ENCODE measurements around the gene RAB6B. TPM values are rescaled to one million over a fixed set of nuclear protein-coding genes. Genes with fewer than 3 reads are reported as not detected.

Gene RAB6B
- polyA plus RNA-seq, 1 experiment: 2.2 TPM

GRCh38 chr3:133887803-133888703 is 7.6 kb downstream of the RAB6B start:
- Histone ChIP-seq H3K4me3 (ENCODE audit: low read depth, low read length) (no peak overlapping the region), H3K9me3 (ENCODE audit: control insufficient read depth, insufficient read depth, low read length) (no peaks in the 10 kb centered on the region), H3K27ac (ENCODE audit: low read depth, low read length) (no peak overlapping the region), H3K27me3 (ENCODE audit: control insufficient read depth, insufficient read depth, low read length) (peaks cover 40% of the 10 kb centered on the region)
- DNase-seq (ENCODE audit: low read depth, low spot score): no peak
- TF ChIP-seq, protein P1, sequence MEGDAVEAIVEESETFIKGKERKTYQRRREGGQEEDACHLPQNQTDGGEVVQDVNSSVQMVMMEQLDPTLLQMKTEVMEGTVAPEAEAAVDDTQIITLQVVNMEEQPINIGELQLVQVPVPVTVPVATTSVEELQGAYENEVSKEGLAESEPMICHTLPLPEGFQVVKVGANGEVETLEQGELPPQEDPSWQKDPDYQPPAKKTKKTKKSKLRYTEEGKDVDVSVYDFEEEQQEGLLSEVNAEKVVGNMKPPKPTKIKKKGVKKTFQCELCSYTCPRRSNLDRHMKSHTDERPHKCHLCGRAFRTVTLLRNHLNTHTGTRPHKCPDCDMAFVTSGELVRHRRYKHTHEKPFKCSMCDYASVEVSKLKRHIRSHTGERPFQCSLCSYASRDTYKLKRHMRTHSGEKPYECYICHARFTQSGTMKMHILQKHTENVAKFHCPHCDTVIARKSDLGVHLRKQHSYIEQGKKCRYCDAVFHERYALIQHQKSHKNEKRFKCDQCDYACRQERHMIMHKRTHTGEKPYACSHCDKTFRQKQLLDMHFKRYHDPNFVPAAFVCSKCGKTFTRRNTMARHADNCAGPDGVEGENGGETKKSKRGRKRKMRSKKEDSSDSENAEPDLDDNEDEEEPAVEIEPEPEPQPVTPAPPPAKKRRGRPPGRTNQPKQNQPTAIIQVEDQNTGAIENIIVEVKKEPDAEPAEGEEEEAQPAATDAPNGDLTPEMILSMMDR (IDR thresholded peaks at IDR 0.05; ENCODE audit: low read depth, low read length): no peak
- ChIA-PET POLR2A (no interaction called here), CTCF (no interaction called here)

DNA sequence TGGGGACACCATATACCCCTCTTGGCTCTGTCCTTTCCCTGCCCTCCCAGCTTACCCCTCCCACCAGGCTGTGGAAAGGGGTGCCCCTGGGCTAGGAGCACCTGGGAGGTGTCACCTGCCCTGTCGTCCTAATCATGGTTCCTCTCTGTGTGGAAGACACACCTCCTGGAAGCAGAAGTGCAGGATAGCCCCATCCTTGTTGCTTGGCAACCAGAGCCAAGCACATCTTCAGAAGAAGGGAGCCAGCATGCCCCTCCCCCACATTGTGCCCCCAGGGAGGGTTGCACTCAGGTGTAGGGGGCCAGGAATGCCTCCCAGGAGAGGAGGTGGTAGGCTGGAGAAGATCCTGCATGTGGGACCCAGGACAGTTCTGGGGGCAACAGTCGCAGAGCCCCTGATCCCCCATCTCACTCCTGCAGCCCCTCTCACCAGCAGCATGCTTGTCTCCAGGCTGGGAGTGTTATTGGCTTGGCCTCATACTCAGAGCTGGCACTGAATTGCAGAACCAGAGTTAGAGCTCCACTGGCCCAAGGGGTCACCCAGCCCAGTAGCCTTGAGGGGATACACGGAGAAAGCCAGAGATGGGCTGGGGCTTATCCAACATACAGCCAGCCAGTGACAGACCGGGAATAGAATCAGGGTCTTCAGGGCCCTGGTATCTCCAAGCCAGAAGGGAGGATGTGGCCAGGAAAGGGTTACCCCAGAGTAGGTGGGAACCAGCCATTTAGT is 8.4 kb downstream of the RAB6B start:
- H3K4me3 ChIP-seq (ENCODE audit: low read depth, low read length): no peak overlapping the region
- peaks cover 37% of the 10 kb centered on the region for H3K27me3 ChIP-seq (ENCODE audit: control insufficient read depth, insufficient read depth, low read length)
- POLR2A ChIA-PET: no interaction called here
- DNase-seq (ENCODE audit: low read depth, low spot score): no peak
- H3K9me3 ChIP-seq (ENCODE audit: control insufficient read depth, insufficient read depth, low read length): no peaks in the 10 kb centered on the region
- CTCF ChIA-PET: no interaction called here
- H3K27ac ChIP-seq (ENCODE audit: low read depth, low read length): no peak overlapping the region
- TF ChIP-seq, protein P1 (IDR thresholded peaks at IDR 0.05; ENCODE audit: low read depth, low read length): no peak

DNA sequence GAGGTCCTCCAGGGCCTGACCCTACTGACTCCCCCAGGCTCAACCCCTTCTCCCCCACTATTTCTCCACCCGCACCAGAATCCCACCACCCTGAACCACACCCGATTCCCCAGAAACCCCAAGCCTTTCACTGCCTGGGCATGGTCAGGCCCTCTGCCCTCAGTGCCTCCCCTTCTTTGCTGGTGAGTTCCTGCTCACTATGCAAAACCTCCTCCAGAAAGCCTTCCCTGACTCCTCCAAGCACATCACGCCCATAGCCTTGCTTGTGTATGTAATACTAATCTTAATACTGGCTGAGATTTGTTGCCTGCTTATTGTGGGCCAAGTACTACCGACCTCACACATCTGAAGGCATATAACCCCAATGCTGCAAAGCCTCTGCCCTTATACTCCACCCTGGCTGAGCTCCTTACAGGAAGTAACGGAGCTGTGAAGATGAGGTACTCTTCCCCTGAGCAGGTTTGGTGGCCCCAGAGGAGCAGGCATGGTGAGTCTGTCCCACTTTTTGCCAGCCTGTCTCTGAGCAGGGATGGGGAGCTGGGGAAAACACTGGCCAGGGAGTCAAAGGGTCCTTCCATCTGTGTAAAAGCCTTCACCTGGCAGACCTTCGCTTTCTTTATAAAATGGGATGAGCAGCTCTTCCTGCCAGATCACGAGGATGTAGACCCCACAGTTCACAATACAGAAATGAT is 9.5 kb downstream of the RAB6B start:
- ChIA-PET CTCF (no interaction called here), POLR2A (no interaction called here)
- no peak overlapping the region for H3K4me3 ChIP-seq (ENCODE audit: low read depth, low read length)
- no peak overlapping the region for H3K27ac ChIP-seq (ENCODE audit: low read depth, low read length)
- DNase-seq (ENCODE audit: low read depth, low spot score): no peak
- H3K9me3 ChIP-seq (ENCODE audit: control insufficient read depth, insufficient read depth, low read length): no peaks in the 10 kb centered on the region
- TF ChIP-seq, protein P1 (IDR thresholded peaks at IDR 0.05; ENCODE audit: low read depth, low read length): no peak
- peaks cover 37% of the 10 kb centered on the region for H3K27me3 ChIP-seq (ENCODE audit: control insufficient read depth, insufficient read depth, low read length)

DNA sequence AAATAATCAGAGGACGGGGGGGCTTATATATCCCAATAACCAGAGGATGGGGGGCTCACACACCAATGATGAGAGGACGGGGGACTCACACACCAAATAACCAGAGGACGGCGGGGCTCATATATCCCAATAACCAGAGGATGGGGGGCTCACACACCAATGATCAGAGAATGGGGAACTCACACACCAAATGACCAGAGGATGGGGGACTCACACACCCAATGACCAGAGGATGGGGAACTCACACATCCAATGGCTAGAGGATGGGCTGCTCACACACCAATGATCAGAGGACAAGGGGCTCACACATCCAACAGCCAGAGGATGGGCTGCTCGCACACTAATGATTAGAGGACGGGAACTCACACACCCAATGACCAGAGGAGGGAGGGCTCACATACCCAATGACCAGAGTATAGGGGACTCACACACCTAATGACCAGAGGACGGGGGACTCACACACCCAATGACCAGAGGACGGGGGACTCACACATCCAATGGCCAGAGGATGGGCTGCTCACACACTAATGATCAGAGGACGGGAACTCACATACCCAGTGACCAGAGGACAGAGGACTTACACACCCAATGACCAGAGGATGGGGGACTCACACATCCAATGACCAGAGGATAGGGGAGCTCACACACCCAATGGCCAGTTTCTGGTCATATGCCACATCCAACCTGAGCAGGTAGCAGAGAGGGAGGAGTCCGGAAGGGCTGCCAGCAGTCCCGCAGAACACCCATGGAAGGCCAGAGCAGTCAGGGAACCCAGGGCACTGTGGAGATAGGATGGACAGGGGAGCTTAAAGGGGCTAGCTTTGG is 10.6 kb downstream of the RAB6B start:
- H3K27ac ChIP-seq (ENCODE audit: low read depth, low read length): no peak overlapping the region
- CTCF ChIA-PET: no interaction called here
- DNase-seq (ENCODE audit: low read depth, low spot score): no peak
- H3K9me3 ChIP-seq (ENCODE audit: control insufficient read depth, insufficient read depth, low read length): no peaks in the 10 kb centered on the region
- no peak overlapping the region for H3K4me3 ChIP-seq (ENCODE audit: low read depth, low read length)
- TF ChIP-seq, protein P1 (IDR thresholded peaks at IDR 0.05; ENCODE audit: low read depth, low read length): no peak
- peaks cover 33% of the 10 kb centered on the region for H3K27me3 ChIP-seq (ENCODE audit: control insufficient read depth, insufficient read depth, low read length)
- POLR2A ChIA-PET: no interaction called here
